GM18517 (cell line): Measurements from ENCODE around the gene SERPINB2.

Source experiments
- ATAC-seq: cut with Tn5 transposase; IDR thresholded peaks from one replicate; pipeline ENCODE4 v1.9.1; 2021; ENCODE audit warnings: mild to moderate bottlenecking, moderate library complexity; ENCODE audit not compliant: unreplicated experiment

The SERPINB2 gene, protein sequence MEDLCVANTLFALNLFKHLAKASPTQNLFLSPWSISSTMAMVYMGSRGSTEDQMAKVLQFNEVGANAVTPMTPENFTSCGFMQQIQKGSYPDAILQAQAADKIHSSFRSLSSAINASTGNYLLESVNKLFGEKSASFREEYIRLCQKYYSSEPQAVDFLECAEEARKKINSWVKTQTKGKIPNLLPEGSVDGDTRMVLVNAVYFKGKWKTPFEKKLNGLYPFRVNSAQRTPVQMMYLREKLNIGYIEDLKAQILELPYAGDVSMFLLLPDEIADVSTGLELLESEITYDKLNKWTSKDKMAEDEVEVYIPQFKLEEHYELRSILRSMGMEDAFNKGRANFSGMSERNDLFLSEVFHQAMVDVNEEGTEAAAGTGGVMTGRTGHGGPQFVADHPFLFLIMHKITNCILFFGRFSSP

GRCh38 chr18:63887424-63887823 is at the start of gene SERPINB2:
SERPINB2 (plus strand) TSS chr18:63887705; CDS start chr18:63891445, 3,740 bp downstream.
- no peak for ATAC-seq

DNA sequence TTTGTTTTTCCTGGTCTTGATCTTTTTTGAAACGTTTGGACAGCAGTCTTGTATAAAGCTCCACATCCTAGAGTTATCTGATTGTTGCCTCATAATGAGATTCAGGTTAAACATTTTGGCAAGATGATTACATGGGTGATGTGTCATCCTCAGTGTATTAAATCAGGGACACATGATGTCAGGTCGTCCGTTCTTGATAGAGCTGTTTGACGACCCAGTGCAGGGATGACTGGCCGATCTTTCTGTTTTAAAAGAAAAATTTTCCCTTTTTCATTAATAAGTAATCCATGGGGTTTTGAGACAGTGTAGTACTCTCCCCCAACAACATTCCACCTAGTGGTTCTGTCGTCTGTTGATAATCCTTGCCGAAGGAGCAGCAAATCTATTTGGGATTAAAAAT is 44.5 kb upstream of the SERPINB2 start:
- no peak for ATAC-seq

DNA sequence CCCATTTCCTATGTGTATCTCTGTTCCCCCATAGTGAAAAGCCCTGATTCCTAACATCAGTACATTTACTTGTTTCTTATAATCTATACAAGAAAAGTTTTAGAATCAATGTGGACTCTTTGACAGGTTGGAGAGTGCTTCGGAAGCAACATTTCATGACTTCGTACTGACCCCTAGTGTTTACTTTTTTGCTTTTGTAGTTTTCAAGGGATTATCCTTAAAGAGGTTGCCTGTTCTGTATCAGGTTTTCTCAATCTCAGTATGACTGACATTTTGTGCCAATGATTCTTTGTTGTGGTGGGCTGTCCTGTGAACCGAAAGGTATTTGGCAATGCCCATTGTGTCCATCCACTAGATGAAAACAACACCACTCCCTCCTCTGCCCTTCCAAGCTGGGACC is 43.3 kb upstream of the SERPINB2 start:
- peak; percentile 53 for ATAC-seq

GRCh38 chr18:63848159-63848558 is 39.3 kb upstream of the SERPINB2 start:
- ATAC-seq: no peak

DNA sequence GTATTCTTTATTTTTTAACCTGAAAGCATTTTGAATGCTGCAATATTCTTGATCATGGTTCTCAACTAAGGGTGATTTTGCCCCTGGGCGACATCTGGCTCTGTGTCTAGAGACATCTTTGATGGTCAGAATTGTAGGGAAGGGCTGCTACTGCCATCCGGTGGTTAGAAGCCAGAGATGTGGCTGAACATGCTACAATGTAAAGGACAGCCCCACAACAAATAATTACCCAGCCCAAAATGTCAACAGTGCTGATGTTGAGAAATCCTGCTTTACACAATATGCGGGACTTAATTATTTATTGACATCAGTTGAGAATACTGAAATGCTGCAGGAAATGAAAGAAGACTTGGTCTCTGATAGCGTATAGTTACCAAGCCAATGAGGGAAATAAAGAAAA is 37.5 kb upstream of the SERPINB2 start:
- ATAC-seq: peak; percentile 69

DNA sequence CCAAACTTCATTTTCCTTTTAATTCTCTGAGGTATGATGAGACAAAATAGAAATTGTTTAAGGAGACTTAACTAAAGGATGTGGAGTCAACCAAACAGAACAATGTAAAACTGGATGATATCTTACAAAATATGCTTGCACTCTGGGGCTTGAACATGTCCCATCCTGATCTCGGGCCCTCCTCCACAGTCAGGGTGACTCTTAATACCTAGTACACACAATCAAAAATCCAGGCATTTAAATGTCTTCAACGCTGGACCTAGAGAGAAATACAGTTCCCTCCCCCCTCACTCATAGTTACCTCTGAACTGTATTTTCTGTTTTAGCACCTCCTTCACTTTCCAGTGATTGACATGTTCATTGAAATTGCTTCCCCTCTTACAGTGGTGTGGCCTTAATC is 36.9 kb upstream of the SERPINB2 start:
- ATAC-seq: no peak

- no peak for ATAC-seq
Observed at GRCh38 chr18:63858456-63858855, 29.0 kb upstream of the SERPINB2 start.

DNA sequence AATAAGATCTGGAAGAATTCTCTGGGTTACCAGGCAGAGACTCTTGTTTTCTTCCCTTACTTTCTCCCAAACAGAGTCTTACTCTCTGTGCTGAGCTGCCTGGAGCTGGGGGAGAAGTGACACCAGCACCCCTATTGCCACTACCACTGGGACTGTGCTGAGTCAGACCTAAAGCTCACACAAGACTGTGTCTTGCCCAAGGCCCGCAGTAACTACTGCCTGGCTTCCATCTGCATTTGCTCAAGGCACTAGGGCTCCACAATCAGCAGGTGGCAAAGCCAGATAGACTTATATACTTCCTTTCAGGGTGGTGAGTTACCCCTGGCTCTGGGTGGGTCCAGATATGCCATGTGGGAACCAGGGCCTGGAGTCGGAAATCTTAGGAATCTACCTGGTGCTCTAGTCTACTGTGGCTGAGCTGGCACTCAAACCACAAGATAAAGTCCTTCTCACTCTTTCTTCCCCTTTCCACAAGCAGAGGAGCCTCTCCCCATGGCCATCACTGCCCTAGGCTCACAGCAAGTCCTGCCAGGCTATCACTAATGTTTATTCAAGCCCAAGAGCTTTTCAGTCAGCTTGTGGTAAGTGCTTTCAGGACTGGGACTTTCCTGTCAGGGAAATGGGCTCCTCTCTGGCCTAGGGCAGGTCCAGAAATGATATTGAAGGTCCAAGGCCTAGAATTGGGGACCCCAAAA is 27.6 kb upstream of the SERPINB2 start:
- no peak for ATAC-seq

DNA sequence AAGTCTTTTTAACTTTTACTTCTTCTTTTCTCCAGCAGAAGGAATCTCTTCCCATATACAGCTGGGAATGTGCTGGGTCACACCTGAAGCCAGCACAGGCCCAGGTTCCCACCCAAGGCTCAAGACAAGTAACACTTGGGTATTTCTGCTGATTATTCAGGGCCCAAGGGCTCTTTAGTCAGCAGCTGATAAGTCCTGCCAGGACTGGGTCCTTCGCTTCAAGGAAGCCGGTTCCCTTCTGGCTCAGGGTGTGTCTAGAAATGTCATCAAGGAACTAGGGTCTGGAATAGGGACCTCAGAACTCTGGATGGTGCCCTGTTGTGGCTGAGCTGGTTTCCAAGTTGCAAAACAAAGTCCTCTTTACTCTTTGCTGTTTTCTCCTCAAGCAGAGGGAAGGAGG is 27.0 kb upstream of the SERPINB2 start:
- ATAC-seq: no peak

- ATAC-seq: no peak
Observed at GRCh38 chr18:63867368-63868125, 20.0 kb upstream of the SERPINB2 start.

DNA sequence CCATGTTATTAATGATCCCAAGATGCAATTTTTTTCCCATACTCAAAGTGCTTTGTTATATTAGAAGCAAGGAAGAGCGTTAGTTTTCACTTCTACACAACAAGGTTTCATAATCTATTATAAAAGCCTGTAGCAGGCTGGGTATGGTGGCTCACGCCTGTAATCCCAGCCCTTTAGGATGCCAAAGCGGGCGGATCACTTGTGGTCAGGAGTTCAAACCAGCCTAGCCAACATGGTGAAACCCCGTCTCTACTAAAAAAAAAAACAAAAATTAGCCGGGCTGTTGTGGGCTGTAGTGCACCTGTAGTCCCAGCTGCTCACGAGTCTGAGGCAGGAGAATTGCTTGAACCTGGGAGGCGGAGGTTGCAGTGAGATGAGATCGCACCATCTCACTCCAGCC is 19.0 kb upstream of the SERPINB2 start:
- no peak for ATAC-seq

DNA sequence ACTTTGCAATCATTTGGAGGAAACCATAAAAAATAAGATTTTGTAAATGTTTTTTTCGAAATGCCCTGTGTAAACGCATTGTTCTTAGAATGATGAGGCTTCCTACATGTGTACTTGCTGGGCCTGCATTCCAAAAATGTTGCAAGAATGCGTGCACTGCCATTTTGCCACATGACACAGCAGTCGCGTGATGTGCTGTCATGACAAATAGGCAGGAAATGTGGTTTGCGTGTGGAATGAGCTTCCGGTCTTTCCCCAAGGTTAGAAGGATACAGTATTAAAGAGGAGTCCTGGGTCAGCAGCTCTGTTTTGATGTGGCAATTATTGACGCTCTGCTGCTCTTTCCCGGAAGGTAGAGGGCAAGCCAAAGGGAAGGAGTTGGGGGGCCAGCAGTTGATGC is 18.1 kb upstream of the SERPINB2 start:
- no peak for ATAC-seq

DNA sequence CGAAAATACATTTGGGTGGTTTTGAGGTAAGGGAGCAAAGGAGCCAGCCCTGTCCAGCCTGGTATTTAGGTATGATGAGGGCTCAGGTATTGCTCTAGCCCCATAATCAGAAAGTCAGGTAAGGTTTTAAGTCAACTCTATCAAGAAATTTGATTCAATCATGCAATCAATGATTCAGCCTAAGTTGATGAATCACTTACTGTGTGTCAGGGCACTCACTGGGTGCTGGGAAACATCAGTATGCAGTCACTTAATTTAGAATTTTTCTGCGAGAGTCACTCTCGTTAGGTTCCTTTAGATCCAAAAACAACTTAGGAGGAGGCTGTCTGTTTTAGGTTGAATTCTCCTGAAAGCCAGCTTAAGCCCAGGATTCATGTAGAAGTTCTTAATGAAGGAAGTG is 17.7 kb upstream of the SERPINB2 start:
- no peak for ATAC-seq

DNA sequence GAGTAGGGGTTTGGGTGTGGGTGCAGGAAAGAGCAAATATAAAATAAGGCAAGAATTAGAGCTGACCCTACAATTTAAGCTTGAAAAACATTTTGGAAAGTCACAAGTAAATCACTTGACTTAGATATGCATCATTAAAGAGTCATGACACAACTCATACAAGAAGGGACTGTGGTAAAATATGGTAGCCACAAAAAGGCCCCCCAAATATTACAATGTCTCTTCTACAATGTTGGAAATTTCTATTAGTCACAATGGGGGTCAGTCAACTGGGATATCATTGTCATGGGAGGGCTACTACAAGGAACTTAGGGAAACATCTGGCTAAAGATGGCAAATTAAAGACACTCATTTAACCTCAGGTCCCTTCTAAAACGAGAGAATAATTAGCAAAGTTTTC is 15.7 kb upstream of the SERPINB2 start:
- no peak for ATAC-seq

DNA sequence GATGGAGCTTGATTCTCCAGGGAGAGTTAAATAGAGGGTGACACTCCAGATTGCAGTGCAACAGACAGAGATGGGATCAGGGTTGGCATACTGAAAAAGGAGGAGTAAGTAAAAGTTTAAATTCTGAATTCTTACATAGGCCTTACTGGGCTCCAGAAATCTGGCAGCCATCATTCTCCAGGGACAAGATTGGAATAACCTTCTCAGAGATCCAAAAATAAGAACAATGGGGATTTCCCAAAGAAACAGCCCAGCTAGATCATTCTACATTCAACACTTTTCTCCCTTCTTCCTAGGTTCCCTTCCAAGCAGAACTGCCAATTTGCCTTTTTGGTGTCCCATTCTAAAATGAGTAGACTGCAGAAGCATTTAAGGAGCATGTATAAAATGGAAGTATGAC is 14.9 kb upstream of the SERPINB2 start:
- ATAC-seq: no peak

DNA sequence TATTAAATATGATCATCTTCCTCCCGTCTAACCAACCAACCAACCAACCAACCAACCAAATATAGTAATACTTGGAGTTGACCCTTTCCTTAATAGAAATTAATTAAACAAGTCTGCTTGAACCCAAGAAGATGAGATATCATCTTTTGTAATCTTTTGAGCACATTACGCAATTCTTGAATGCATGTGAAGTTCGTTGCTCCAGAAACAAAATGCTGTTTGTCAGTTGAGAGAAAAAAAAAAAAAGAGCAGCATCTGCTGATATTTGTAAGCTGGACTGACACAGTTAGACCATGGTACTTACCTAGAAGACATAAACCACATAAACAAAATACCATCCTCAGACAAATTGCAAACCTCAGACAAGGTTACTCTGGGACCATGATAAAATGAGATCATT is 9.2 kb upstream of the SERPINB2 start:
- no peak for ATAC-seq

DNA sequence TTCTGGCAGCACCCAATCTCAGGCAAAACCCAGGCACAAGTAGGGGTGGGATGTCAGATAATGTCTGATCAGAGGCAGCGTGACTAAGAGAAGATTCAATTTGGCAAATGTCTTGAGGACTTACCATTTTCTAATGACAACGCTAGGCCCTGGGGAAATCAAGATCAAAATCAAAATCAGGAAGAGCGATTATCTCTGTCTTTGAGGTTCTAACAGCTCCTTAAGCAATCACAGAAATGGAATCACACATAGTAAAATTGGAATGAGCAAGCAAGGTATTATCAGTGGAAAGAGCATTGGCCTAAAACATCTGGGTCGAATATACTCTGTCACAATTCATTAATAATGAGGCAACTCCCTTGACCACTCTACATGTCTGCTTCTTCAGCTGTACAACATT is 8.6 kb upstream of the SERPINB2 start:
- no peak for ATAC-seq

DNA sequence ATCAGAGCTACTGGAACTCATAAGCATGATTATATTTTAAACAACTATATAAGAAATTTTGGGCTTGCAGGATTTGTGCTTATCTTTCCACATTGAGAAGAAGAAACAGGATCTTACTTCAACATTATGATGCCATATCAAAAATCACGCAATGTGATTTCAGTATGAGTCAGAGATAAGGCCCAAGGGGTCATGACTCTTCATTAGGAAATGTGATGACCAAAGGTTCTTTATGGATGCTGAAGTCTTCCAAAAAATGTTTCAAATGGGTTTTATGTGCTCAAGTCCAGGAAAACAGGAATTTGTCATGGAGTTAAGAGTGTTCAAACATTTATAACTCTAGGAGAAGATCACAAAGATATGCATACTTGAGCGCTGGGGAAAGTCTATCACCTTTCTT is 7.8 kb upstream of the SERPINB2 start:
- no peak for ATAC-seq

DNA sequence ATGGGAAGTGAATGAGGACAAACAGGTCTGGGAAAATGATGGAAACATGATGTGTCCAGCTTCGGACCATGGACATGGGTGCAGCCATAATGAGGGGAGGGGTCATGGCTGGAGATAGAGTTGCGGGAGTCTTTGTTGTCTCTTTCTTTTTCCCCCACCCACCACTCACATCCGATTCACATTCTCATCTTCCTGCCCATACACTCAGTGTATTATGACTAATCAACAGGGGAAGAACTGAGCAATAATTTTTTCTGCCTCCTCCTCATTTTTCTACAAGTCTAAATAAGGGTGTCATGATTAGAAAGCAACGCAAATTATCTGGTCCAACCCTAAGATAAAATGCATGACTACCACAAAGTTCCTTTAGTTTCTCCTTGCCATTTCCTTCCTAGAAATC is 5.7 kb upstream of the SERPINB2 start:
- ATAC-seq: no peak

- ATAC-seq: no peak
Observed at GRCh38 chr18:63882333-63883141, 5.0 kb upstream of the SERPINB2 start.

DNA sequence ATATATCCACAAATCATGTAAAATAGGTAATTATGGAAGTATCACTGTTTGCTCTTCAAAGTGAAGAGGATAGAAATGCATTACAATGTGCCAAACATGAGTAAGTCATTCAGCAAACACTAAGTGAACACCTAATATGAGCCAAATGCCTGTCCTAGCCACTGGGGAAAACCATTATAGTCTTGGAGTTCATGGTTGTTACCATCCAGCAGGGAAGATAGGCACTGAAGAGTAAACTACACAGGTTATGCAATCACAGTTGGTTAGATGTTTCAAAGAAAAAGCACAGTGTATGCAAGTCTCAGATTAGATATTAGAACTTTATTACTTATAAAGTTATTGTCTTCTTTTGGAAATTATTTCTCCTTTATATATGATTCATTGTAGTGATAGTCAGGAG is 3.9 kb upstream of the SERPINB2 start:
- no peak for ATAC-seq
